RWPE2 (cell line): Measurements from ENCODE around the gene PPP1R2.

ENCODE experiments used
- ATAC-seq: fragments of 200-7000 bp; cut with Tn5 transposase; 3 replicates; pipeline ENCODE4 v1.9.1; 2021; ENCODE audit warnings: low read depth
- DNase-seq: peaks from one replicate; pipeline ENCODE4 v3.0.0-alpha.2; 2020; ENCODE audit warnings: low spot score
- H3K27ac ChIP-seq: fragments of 450-650 bp; 2 replicates; pipeline ENCODE4 v1.5.1; 2017; ENCODE audit warnings: mild to moderate bottlenecking; ENCODE audit not compliant: poor library complexity, severe bottlenecking
- H3K27me3 ChIP-seq: fragments of 250-450 bp; sonication (Bioruptor Pico); 2 replicates; pipeline ENCODE4 v1.5.1; 2021; ENCODE audit warnings: mild to moderate bottlenecking, moderate library complexity; ENCODE audit not compliant: insufficient read depth, poor library complexity, severe bottlenecking
- H3K36me3 ChIP-seq: fragments of 250-450 bp; sonication (Bioruptor Pico); 2 replicates; pipeline ENCODE4 v1.5.1; 2020; ENCODE audit warnings: low read depth, mild to moderate bottlenecking, moderate library complexity
- H3K4me1 ChIP-seq: fragments of 250-450 bp; sonication (Bioruptor Pico); 2 replicates; pipeline ENCODE4 v1.5.1; 2021; ENCODE audit warnings: mild to moderate bottlenecking, moderate library complexity; ENCODE audit not compliant: insufficient read depth, poor library complexity, severe bottlenecking
- H3K4me3 ChIP-seq: fragments of 250-450 bp; sonication (Bioruptor Pico); 2 replicates; pipeline ENCODE4 v1.5.1; 2021; ENCODE audit warnings: mild to moderate bottlenecking, moderate library complexity; ENCODE audit not compliant: severe bottlenecking
- H3K9me3 ChIP-seq: fragments of 250-450 bp; sonication (Bioruptor Pico); 2 replicates; pipeline ENCODE4 v1.5.1; 2021; ENCODE audit warnings: mild to moderate bottlenecking, moderate library complexity; ENCODE audit not compliant: severe bottlenecking
- CTCF ChIP-seq: fragments of 450-650 bp; IDR thresholded peaks from one replicate; pipeline ENCODE4 v1.5.1; 2017; ENCODE audit warnings: mild to moderate bottlenecking, moderate library complexity; ENCODE audit not compliant: poor library complexity, severe bottlenecking

PPP1R2 gene

GRCh38 chr3:195573611-195574496 lies 30.7 kb upstream of the PPP1R2 start:
- ATAC-seq = no peak
- no peak for TF ChIP-seq CTCF

GRCh38 chr3:195571361-195571760 lies 28.2 kb upstream of the PPP1R2 start:
- Histone ChIP-seq H3K27me3 (no peaks in the 10 kb centered on the region), H3K4me3 (no peak overlapping the region), H3K4me1 (peaks cover 5% of the 10 kb centered on the region), H3K27ac (no peak overlapping the region), H3K36me3 (no peaks in the 10 kb centered on the region), H3K9me3 (no peaks in the 10 kb centered on the region)
- TF ChIP-seq CTCF = no peak
- DNase-seq (no peak), ATAC-seq (no peak)

More at GRCh38 chr3:195573611-195574496, 30.7 kb upstream of the PPP1R2 start:
- no peaks in the 10 kb centered on the region for H3K27me3 ChIP-seq
- H3K27ac ChIP-seq = no peak overlapping the region
- H3K4me1 ChIP-seq = no peaks in the 10 kb centered on the region
- no peak for DNase-seq
- no peaks in the 10 kb centered on the region for H3K9me3 ChIP-seq
- no peak overlapping the region for H3K4me3 ChIP-seq
- H3K36me3 ChIP-seq = no peaks in the 10 kb centered on the region

- no peaks in the 10 kb centered on the region for H3K27me3 ChIP-seq
- ATAC-seq (no peak), DNase-seq (no peak)
- peaks cover 5% of the 10 kb centered on the region for H3K4me1 ChIP-seq
- no peaks in the 10 kb centered on the region for H3K36me3 ChIP-seq
- no peak overlapping the region for H3K27ac ChIP-seq
- H3K9me3 ChIP-seq = no peaks in the 10 kb centered on the region
- no peak overlapping the region for H3K4me3 ChIP-seq
- TF ChIP-seq CTCF = no peak
Measured at GRCh38 chr3:195570912-195571311, 27.8 kb upstream of the PPP1R2 start.

GRCh38 chr3:195570344-195570743 lies 27.2 kb upstream of the PPP1R2 start:
- DNase-seq (no peak), ATAC-seq (no peak)
- no peaks in the 10 kb centered on the region for H3K27me3 ChIP-seq
- H3K9me3 ChIP-seq = no peaks in the 10 kb centered on the region
- no peak overlapping the region for H3K27ac ChIP-seq
- H3K4me1 ChIP-seq = peaks cover 5% of the 10 kb centered on the region
- H3K36me3 ChIP-seq = no peaks in the 10 kb centered on the region
- TF ChIP-seq CTCF = no peak
- no peak overlapping the region for H3K4me3 ChIP-seq

GRCh38 chr3:195568630-195569029 lies 25.5 kb upstream of the PPP1R2 start:
- no peak for TF ChIP-seq CTCF
- ATAC-seq (no peak), DNase-seq (no peak)

More at GRCh38 chr3:195568630-195569029, 25.5 kb upstream of the PPP1R2 start:
- H3K9me3 ChIP-seq = no peaks in the 10 kb centered on the region
- H3K27ac ChIP-seq = no peak overlapping the region
- H3K36me3 ChIP-seq = no peaks in the 10 kb centered on the region
- no peak overlapping the region for H3K4me3 ChIP-seq
- peaks cover 5% of the 10 kb centered on the region for H3K4me1 ChIP-seq
- H3K27me3 ChIP-seq = no peaks in the 10 kb centered on the region
